ENCODE results near the gene GPR108.

GRCh38 chr19:6754653-6755463 is 17.5 kb upstream of the GPR108 start:
- TF ChIP-seq CTCF (IDR thresholded peaks at IDR 0.05) (no peak), POLR2A (IDR thresholded peaks at IDR 0.05) (no peak)
